HG02852 (cell line): ENCODE results near the gene NOCT.
"Not testable (repeated sequence)": the region's sequence is repeated elsewhere in the genome, so short reads cannot be mapped to it uniquely, and the experiment has no call there.

ENCODE experiments used
- ATAC-seq: cut with Tn5 transposase; IDR thresholded peaks from one replicate; pipeline ENCODE4 v1.9.1; 2021; ENCODE audit warnings: mild to moderate bottlenecking, moderate library complexity; ENCODE audit not compliant: unreplicated experiment

Gene NOCT

GRCh38 chr4:139008278-139008677 is 7.3 kb upstream of the NOCT start:
- ATAC-seq = not testable (repeated sequence)

- no peak for ATAC-seq
These were observed 5.9 kb upstream of the NOCT start for GRCh38 chr4:139009702-139010101.

- no peak for ATAC-seq
These were observed 4.2 kb upstream of the NOCT start for GRCh38 chr4:139011225-139011950.

- ATAC-seq = peak; percentile 4
These were observed 961 bp upstream of the NOCT start for GRCh38 chr4:139014371-139015268.

GRCh38 chr4:139015948-139016471 is 429 bp downstream of the NOCT start:
- ATAC-seq = peak; percentile 42

- ATAC-seq = no peak
These were observed 2.3 kb downstream of the NOCT start for GRCh38 chr4:139017861-139018260.

- ATAC-seq = no peak
These were observed 2.9 kb downstream of the NOCT start for GRCh38 chr4:139018501-139018900.

GRCh38 chr4:139018971-139019758 is 3.6 kb downstream of the NOCT start:
- no peak for ATAC-seq

- no peak for ATAC-seq
These were observed 4.8 kb downstream of the NOCT start for GRCh38 chr4:139020384-139020783.

- ATAC-seq = not testable (repeated sequence)
These were observed 5.5 kb downstream of the NOCT start for GRCh38 chr4:139021071-139021470.

GRCh38 chr4:139022835-139023234 is 7.3 kb downstream of the NOCT start:
- no peak for ATAC-seq

- ATAC-seq = no peak
These were observed 9.1 kb downstream of the NOCT start for GRCh38 chr4:139024686-139025085.

GRCh38 chr4:139025841-139026240 is 10.3 kb downstream of the NOCT start:
- no peak for ATAC-seq

- ATAC-seq = no peak
These were observed 12.2 kb downstream of the NOCT start for GRCh38 chr4:139027776-139028175.

GRCh38 chr4:139028191-139028661 is 12.6 kb downstream of the NOCT start:
- ATAC-seq = no peak

GRCh38 chr4:139029866-139030363 is 14.3 kb downstream of the NOCT start:
- ATAC-seq = not testable (repeated sequence)

- ATAC-seq = peak; percentile 77
These were observed 15.1 kb downstream of the NOCT start for GRCh38 chr4:139030614-139031235.

GRCh38 chr4:139035650-139036049 is 20.1 kb downstream of the NOCT start:
- no peak for ATAC-seq

- no peak for ATAC-seq
These were observed 21.3 kb downstream of the NOCT start for GRCh38 chr4:139036885-139037284.

GRCh38 chr4:139038874-139039443 is 23.4 kb downstream of the NOCT start:
- no peak for ATAC-seq
